Stimulated activated CD8-positive, alpha-beta memory T cell treated with anti-CD3 and anti-CD28 coated beads, Interleukin-4, amount 100 ng/mL, for 1 hour (primary cell): ENCODE measurements around the gene REN.

Experiments used
- DNase-seq, 2 donors: peaks; one replicate each; pipeline ENCODE4 v3.0.0-alpha.2; 2020; ENCODE audit warnings: low read depth in 2 of 2, low spot score in 1 of 2

REN gene

GRCh38 chr1:204134103-204134502 lies 32.0 kb downstream of the REN start:
- no peak for DNase-seq

GRCh38 chr1:204132718-204133117 lies 33.4 kb downstream of the REN start:
- no peak for DNase-seq

- DNase-seq = no peak
These were observed 34.2 kb downstream of the REN start for GRCh38 chr1:204131978-204132377.

GRCh38 chr1:204130981-204131892 lies 34.9 kb downstream of the REN start:
- no peak for DNase-seq

- no peak for DNase-seq
These were observed 36.0 kb downstream of the REN start for GRCh38 chr1:204130178-204130577.

GRCh38 chr1:204128964-204129896 lies 36.9 kb downstream of the REN start:
- DNase-seq = peak in 1 of 2 donors; percentile 26

GRCh38 chr1:204128464-204128963 lies 37.6 kb downstream of the REN start:
- DNase-seq = no peak

- DNase-seq = no peak
These were observed 38.4 kb downstream of the REN start for GRCh38 chr1:204127597-204128242.

- DNase-seq = no peak
These were observed 39.2 kb downstream of the REN start for GRCh38 chr1:204126956-204127355.

- no peak for DNase-seq
These were observed 39.8 kb downstream of the REN start for GRCh38 chr1:204126386-204126785.

- DNase-seq = no peak
These were observed 40.3 kb downstream of the REN start for GRCh38 chr1:204125759-204126351.

GRCh38 chr1:204124639-204125038 lies 41.5 kb downstream of the REN start:
- no peak for DNase-seq

GRCh38 chr1:204123376-204123775 lies 42.8 kb downstream of the REN start:
- no peak for DNase-seq

GRCh38 chr1:204121840-204122555 lies 44.1 kb downstream of the REN start:
- DNase-seq = no peak

GRCh38 chr1:204116539-204116938 lies 49.6 kb downstream of the REN start:
- DNase-seq = no peak

GRCh38 chr1:204115116-204115515 lies 51.0 kb downstream of the REN start:
- no peak for DNase-seq

- DNase-seq = no peak
These were observed 51.5 kb downstream of the REN start for GRCh38 chr1:204114606-204115005.

- no peak for DNase-seq
These were observed 52.2 kb downstream of the REN start for GRCh38 chr1:204113896-204114295.

- no peak for DNase-seq
These were observed 53.0 kb downstream of the REN start for GRCh38 chr1:204112876-204113730.
